GM18873 (cell line): ENCODE results near the gene TMEM150C.

Source experiments
- ATAC-seq: cut with Tn5 transposase; IDR thresholded peaks from one replicate; pipeline ENCODE4 v1.9.1; 2021; ENCODE audit warnings: mild to moderate bottlenecking, moderate library complexity, moderate number of reproducible peaks; ENCODE audit not compliant: unreplicated experiment, low FRiP score

The TMEM150C gene

DNA sequence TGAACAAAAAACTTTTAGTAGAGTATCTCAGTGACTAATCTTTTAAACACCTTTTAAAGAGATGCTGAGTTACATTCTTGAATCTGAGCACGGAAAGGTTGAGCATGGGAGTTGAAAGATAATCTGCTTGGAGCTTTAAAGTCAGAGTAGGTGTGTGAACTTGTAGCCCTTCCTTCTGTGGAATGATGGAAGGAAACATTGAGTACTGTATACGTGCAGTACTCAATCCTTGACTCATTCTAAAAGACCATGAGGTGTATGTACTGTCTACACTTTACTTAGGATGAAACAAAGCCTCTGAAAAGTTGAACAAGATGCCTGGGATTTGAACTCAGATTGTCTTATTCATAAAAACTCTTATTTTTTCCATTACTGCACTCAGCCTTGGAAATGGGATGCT, 128.0 kb downstream of the TMEM150C start:
- ATAC-seq = no peak
